22Rv1 (cell line): ENCODE measurements around the gene VPS8.

Source experiments
- ZFX ChIP-seq: fragments of 450-650 bp; IDR thresholded peaks from 2 replicates; pipeline ENCODE4 v1.6.1; 2017; ENCODE audit warnings: antibody characterized with exemption, borderline replicate concordance
- TF ChIP-seq, protein P1 (sequence below): fragments of 450-650 bp; IDR thresholded peaks from 2 replicates; pipeline ENCODE4 v1.5.1; 2017; ENCODE audit warnings: mild to moderate bottlenecking

DNA sequence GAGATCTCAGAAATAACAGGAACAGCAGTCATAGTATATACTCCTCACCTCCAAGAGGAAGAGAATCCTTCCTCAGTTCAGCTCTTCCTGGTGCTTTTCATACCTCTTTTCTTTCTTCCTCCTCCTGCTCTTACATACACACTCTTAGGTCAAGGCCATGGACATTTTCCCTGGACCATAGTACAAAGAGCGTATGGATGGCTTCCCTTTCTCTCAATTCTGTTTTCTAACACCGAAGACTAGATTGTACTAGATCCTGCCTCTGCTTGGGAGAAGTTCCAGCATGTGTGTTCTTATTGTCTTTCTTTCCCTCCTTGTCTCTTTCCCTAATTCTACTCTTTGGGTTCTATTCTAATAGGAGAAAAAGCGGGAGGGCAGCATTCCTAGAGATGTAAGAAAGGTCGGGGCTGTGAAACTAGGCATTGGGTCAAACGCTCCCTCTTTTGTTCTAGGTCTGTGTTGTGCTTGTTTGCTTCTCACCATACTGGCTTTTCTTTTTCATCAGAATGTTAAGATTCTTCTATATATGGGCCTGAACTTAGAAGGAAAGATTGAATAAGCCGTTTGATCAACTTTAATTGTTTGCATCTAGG is 77.4 kb downstream of the VPS8 start:
- TF ChIP-seq, protein P1, sequence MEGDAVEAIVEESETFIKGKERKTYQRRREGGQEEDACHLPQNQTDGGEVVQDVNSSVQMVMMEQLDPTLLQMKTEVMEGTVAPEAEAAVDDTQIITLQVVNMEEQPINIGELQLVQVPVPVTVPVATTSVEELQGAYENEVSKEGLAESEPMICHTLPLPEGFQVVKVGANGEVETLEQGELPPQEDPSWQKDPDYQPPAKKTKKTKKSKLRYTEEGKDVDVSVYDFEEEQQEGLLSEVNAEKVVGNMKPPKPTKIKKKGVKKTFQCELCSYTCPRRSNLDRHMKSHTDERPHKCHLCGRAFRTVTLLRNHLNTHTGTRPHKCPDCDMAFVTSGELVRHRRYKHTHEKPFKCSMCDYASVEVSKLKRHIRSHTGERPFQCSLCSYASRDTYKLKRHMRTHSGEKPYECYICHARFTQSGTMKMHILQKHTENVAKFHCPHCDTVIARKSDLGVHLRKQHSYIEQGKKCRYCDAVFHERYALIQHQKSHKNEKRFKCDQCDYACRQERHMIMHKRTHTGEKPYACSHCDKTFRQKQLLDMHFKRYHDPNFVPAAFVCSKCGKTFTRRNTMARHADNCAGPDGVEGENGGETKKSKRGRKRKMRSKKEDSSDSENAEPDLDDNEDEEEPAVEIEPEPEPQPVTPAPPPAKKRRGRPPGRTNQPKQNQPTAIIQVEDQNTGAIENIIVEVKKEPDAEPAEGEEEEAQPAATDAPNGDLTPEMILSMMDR, result no peak
- TF ChIP-seq ZFX, result no peak
